Bronchial smooth muscle cell (primary cell): ENCODE results near the gene EPHB6. TPM values are rescaled to one million over a fixed set of nuclear protein-coding genes. Genes with fewer than 3 reads are reported as not detected.

Experiments
- total RNA-seq: library from RNA; depleted of rRNA; stranded (reverse); fragments of >200 nt; gene quantifications from 2 replicates; pipeline ENCODE4 v1.2.1, GENCODE V29; 2014

Gene EPHB6
- under 0.01 and 1.2 TPM in 2 replicates for total RNA-seq

DNA sequence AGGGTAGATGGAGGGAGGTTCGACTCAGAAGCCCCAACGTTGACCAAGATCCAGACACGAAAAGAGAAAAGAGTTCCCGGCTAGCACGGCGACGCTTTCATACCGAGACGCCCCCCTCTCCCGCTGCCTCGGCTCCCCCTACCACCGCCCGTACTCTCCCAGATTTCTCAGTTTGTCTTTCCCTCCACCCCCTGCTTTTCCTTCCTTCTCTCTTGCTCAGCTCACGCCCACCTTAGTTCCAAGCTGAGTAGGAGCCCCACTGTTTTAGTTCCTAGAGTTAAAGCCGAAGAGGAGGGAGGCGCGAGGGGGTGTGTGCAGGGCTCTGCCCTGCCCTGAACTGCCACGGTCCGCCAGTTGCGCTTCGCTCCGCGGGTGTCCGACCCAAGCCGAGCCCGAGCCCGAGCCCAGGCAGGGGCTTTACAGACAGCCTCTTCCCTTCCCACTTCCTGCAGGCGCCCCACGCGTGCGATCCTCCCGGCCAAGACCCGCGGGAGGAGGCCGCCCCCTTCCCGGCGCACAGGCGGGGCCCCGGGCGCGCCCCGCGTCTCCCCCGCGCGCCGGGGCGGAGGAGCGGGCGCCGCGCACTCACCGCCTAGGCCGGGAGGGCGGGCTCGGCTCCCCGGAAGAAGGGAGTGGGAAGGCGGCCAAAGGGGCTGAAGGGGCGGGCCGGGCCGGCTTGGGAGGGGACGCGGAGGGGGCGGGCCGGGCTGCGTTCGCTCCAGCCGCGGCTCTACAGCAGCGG is at the start of gene EPHB6:
TSS of gene EPHB6 (plus strand) at position 705 of the 742 bp plus-strand sequence. CDS start 8,152 bp downstream, outside the sequence.

DNA sequence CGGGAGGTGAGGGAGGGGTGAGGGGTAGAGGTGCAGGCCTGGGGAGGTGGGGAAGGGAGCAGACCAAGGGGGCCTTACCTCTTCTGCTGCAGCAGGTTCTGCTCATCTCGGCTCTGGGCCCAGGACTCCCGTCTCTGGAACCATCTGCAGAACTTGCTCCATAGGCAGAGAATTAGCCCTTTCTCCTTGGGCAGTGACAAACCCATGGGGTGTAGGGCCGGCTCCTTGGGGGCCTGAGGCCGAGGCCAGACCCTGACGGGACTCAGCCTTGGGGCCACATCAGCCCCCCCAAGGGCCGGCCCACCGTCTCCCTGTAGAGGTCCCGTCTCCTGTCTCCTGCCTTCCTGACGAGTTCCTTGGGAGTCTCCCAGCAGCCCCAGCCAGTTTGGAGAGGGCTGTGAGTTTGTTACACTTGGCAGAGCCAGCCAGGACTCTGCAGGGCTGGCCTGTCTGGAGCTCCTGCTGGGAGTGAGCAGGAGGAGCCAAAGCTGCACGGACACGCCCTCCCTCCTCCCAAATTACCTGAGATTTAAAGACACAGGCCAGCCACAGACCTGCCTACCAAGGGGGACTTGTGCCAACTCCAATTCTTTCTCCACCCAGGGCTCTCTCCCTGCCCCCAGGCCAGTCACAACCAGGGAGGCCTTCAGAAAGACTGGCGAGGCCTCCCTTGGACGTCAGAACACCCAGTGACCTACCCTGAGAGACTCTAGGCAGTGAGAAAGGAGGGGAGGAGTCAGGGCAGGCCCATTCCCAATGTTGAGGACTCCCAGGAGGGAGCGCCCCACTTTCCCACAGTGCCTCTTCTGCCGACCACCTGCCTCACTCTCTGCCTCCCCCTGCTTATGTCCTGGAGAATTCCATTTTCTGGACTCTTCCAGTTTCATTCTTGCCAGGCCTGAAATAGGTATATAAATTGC is 30.7 kb downstream of the EPHB6 start, which contains the start of gene TRPV6:
TSS of gene TRPV6 (minus strand) at position 435 of the 920 bp plus-strand sequence.

Other genes starting within 250 kb of the EPHB6 start
- not detected in 2 replicates for gene PRSS1, start 105.6 kb upstream of the EPHB6 start, total RNA-seq
- not detected in 2 replicates for gene PRSS2, start 84.1 kb upstream of the EPHB6 start, total RNA-seq
- not detected in 2 replicates for gene TRPV6, start 30.7 kb downstream of the EPHB6 start, total RNA-seq
- gene TRPV5, start 78.7 kb downstream of the EPHB6 start, total RNA-seq, result not detected in 2 replicates
- not detected in 2 replicates for gene LLCFC1, start 84.4 kb downstream of the EPHB6 start, total RNA-seq
- gene KEL, start 107.3 kb downstream of the EPHB6 start, total RNA-seq, result not detected in 2 replicates
- not detected in 2 replicates for gene OR9A2, start 172.1 kb downstream of the EPHB6 start, total RNA-seq
- gene OR6V1, start 197.3 kb downstream of the EPHB6 start, total RNA-seq, result not detected in 2 replicates